HFFc6 (cell line): ENCODE data around the gene OR6S1. TPM values are rescaled to one million over a fixed set of nuclear protein-coding genes. Genes with fewer than 3 reads are reported as not detected.

ENCODE experiments used
- DNase-seq: peaks from one replicate; pipeline ENCODE4 v3.0.0-alpha.2; 2018
- H3K27ac Mint-ChIP-seq: 2 replicates; pipeline ENCODE4 v1.8.0; 2020; ENCODE audit warnings: mild to moderate bottlenecking, mixed read lengths
- H3K27me3 Mint-ChIP-seq: 2 replicates; pipeline ENCODE4 v1.8.0; 2021; ENCODE audit warnings: mild to moderate bottlenecking, moderate library complexity, mixed read lengths; ENCODE audit not compliant: insufficient read depth
- H3K36me3 Mint-ChIP-seq: 2 replicates; pipeline ENCODE4 v1.8.0; 2021; ENCODE audit warnings: low read depth, mixed read lengths
- H3K4me1 Mint-ChIP-seq: 2 replicates; pipeline ENCODE4 v1.8.0; 2020; ENCODE audit warnings: low read depth, mixed read lengths
- H3K4me3 Mint-ChIP-seq: 2 replicates; pipeline ENCODE4 v1.8.0; 2020; ENCODE audit warnings: mild to moderate bottlenecking, moderate library complexity, mixed read lengths
- H3K9me3 Mint-ChIP-seq: 2 replicates; pipeline ENCODE4 v1.8.0; 2020; ENCODE audit warnings: mild to moderate bottlenecking, mixed read lengths
- CTCF ChIP-seq: fragments of 200-600 bp; sonication (generic); IDR thresholded peaks from 2 replicates; pipeline ENCODE4 v1.5.0; 2021; ENCODE audit warnings: antibody characterized with exemption, mild to moderate bottlenecking
- total RNA-seq, 6 experiments: library from RNA; stranded (reverse); fragmentation: NEBNext Ultra II Directional; extraction: Animal tissue kit (Norgen Biotek cat#: 25700); gene quantifications; 2 replicates in 1 of 6; 3 replicates in 5 of 6; pipeline ENCODE4 v1.2.3, GENCODE V29; 2021

OR6S1 gene
- total RNA-seq, 6 experiments from 2014 or later, result not detected

GRCh38 chr14:20682435-20683124 lies 41.1 kb upstream of the OR6S1 start:
- Mint-ChIP-seq H3K4me1 (peaks cover 32% of the 10 kb centered on the region), H3K27ac (no peak overlapping the region), H3K9me3 (no peaks in the 10 kb centered on the region), H3K27me3 (peaks cover 3% of the 10 kb centered on the region; the same call in 1 of the 2 replicates), H3K36me3 (no peaks in the 10 kb centered on the region), H3K4me3 (no peak overlapping the region)
- peak; percentile 85 for DNase-seq
- TF ChIP-seq CTCF, result peak; percentile 17; the same call in 1 of the 2 replicates

- Mint-ChIP-seq H3K9me3 (no peaks in the 10 kb centered on the region), H3K36me3 (no peaks in the 10 kb centered on the region), H3K27me3 (peaks cover 3% of the 10 kb centered on the region; the same call in 1 of the 2 replicates), H3K4me3 (no peak overlapping the region), H3K4me1 (peaks cover 32% of the 10 kb centered on the region), H3K27ac (no peak overlapping the region)
- no peak; the same call in 1 of the 2 replicates for TF ChIP-seq CTCF
- DNase-seq, result no peak
Measured at GRCh38 chr14:20682127-20682434, 40.6 kb upstream of the OR6S1 start.

GRCh38 chr14:20681348-20682126 lies 40.0 kb upstream of the OR6S1 start:
- H3K36me3 Mint-ChIP-seq, result no peaks in the 10 kb centered on the region
- peak; percentile 89 for DNase-seq
- H3K4me3 Mint-ChIP-seq, result no peak overlapping the region
- H3K27me3 Mint-ChIP-seq, result peaks cover 3% of the 10 kb centered on the region; the same call in 1 of the 2 replicates
- no peak overlapping the region; the same call in 1 of the 2 replicates for H3K27ac Mint-ChIP-seq
- H3K9me3 Mint-ChIP-seq, result no peaks in the 10 kb centered on the region
- TF ChIP-seq CTCF, result no peak
- peaks cover 32% of the 10 kb centered on the region for H3K4me1 Mint-ChIP-seq

- Mint-ChIP-seq H3K4me1 (peaks cover 27% of the 10 kb centered on the region), H3K27me3 (peaks cover 1% of the 10 kb centered on the region; the same call in 1 of the 2 replicates), H3K9me3 (no peaks in the 10 kb centered on the region), H3K36me3 (no peaks in the 10 kb centered on the region), H3K27ac (no peak overlapping the region; the same call in 1 of the 2 replicates), H3K4me3 (no peak overlapping the region)
- no peak for DNase-seq
- no peak for TF ChIP-seq CTCF
Measured at GRCh38 chr14:20680843-20681347, 39.4 kb upstream of the OR6S1 start.

GRCh38 chr14:20680363-20680762 lies 38.9 kb upstream of the OR6S1 start:
- TF ChIP-seq CTCF, result no peak
- Mint-ChIP-seq H3K36me3 (no peaks in the 10 kb centered on the region), H3K27ac (no peak overlapping the region), H3K4me1 (peaks cover 22% of the 10 kb centered on the region), H3K4me3 (no peak overlapping the region), H3K9me3 (no peaks in the 10 kb centered on the region), H3K27me3 (peaks cover 1% of the 10 kb centered on the region; the same call in 1 of the 2 replicates)
- DNase-seq, result no peak
